OCI-LY1 (cell line): ENCODE results near the gene DDAH1.

Experiments
- H2AFZ ChIP-seq: fragments of 200-600 bp; sonication (generic), shearing (Covaris generic); 2 replicates; pipeline ENCODE4 v1.6.0; 2014; ENCODE audit warnings: antibody characterized with exemption, mild to moderate bottlenecking, low read length
- H3F3A ChIP-seq: fragments of 200-600 bp; sonication (generic), shearing (Covaris generic); 2 replicates; pipeline ENCODE4 v1.6.0; 2014; ENCODE audit warnings: mild to moderate bottlenecking, antibody characterized with exemption, low read length, moderate library complexity; ENCODE audit not compliant: insufficient read depth
- H3K27ac ChIP-seq: fragments of 200-600 bp; sonication (generic); 2 replicates; pipeline ENCODE4 v1.5.1; 2014; ENCODE audit warnings: low read length, mixed run types, mild to moderate bottlenecking, low read depth; ENCODE audit not compliant: poor library complexity, severe bottlenecking
- H3K27me3 ChIP-seq: fragments of 200-600 bp; sonication (generic); 2 replicates; pipeline ENCODE4 v1.6.0; 2014; ENCODE audit warnings: antibody characterized with exemption, mild to moderate bottlenecking, low read length, moderate library complexity; ENCODE audit not compliant: insufficient read depth
- H3K36me3 ChIP-seq: fragments of 200-600 bp; sonication (generic); 2 replicates; pipeline ENCODE4 v1.6.1; 2014; ENCODE audit warnings: mild to moderate bottlenecking, antibody characterized with exemption, low read length, moderate library complexity, mixed read lengths; ENCODE audit not compliant: insufficient read depth
- H3K4me1 ChIP-seq: fragments of 200-600 bp; sonication (generic); 2 replicates; pipeline ENCODE4 v1.5.1; 2014; ENCODE audit warnings: mild to moderate bottlenecking, low read length, moderate library complexity; ENCODE audit not compliant: insufficient read depth, severe bottlenecking
- H3K4me2 ChIP-seq: fragments of 200-600 bp; sonication (generic), shearing (Covaris generic); 2 replicates; pipeline ENCODE4 v1.6.1; 2014; ENCODE audit warnings: low read length
- H3K4me3 ChIP-seq: fragments of 200-600 bp; sonication (generic); 2 replicates; pipeline ENCODE4 v1.5.1; 2014; ENCODE audit warnings: low read length, low read depth, mild to moderate bottlenecking, mixed read lengths; ENCODE audit not compliant: poor library complexity, severe bottlenecking
- H3K79me2 ChIP-seq: fragments of 200-600 bp; shearing (Covaris generic); 2 replicates; pipeline ENCODE4 v1.6.1; 2016; ENCODE audit warnings: mixed run types, low read length, mixed read lengths; ENCODE audit not compliant: insufficient read depth
- H3K9ac ChIP-seq: fragments of 200-600 bp; sonication (generic), shearing (Covaris generic); 2 replicates; pipeline ENCODE4 v1.6.1; 2014; ENCODE audit warnings: mild to moderate bottlenecking, low read length, mixed read lengths
- H3K9me2 ChIP-seq: fragments of 200-600 bp; sonication (generic), shearing (Covaris generic); 2 replicates; pipeline ENCODE4 v1.6.1; 2014; ENCODE audit warnings: low read depth, mild to moderate bottlenecking, low read length, mixed read lengths
- H3K9me3 ChIP-seq: fragments of 200-600 bp; shearing (Covaris generic); 2 replicates; pipeline ENCODE4 v1.6.1; 2014; ENCODE audit warnings: low read length, mixed read lengths
- H4K20me1 ChIP-seq: fragments of 200-600 bp; sonication (generic), shearing (Covaris generic); 2 replicates; pipeline ENCODE4 v1.6.0; 2016; ENCODE audit warnings: mild to moderate bottlenecking, low read length; ENCODE audit not compliant: insufficient read depth
- CTCF ChIP-seq: fragments of 200-600 bp; sonication (generic), shearing (Covaris generic); IDR thresholded peaks from 2 replicates; pipeline ENCODE4 v1.5.1; 2017; ENCODE audit warnings: mild to moderate bottlenecking, antibody characterized with exemption, low read length, moderate library complexity, mixed read lengths
- EZH2 ChIP-seq: fragments of 200-600 bp; sonication (generic), shearing (Covaris generic); IDR thresholded peaks from 2 replicates; pipeline ENCODE4 v1.8.0; 2017; ENCODE audit warnings: borderline replicate concordance, mixed run types, mild to moderate bottlenecking, antibody characterized with exemption, low read length, moderate library complexity, mixed read lengths

DDAH1 gene

GRCh38 chr1:85360730-85361493, 104.0 kb downstream of the DDAH1 start:
- Histone ChIP-seq H3K9me2 (no peaks in the 10 kb centered on the region), H2AFZ (no peak overlapping the region)

GRCh38 chr1:85359874-85360721, 104.9 kb downstream of the DDAH1 start:
- H3K9me3 ChIP-seq: no peaks in the 10 kb centered on the region
- H2AFZ ChIP-seq: no peak overlapping the region
- H3K4me3 ChIP-seq: no peak overlapping the region
- no peaks in the 10 kb centered on the region for H3K4me1 ChIP-seq
- no peaks in the 10 kb centered on the region for H3K36me3 ChIP-seq
- no peak for TF ChIP-seq CTCF
- no peak for TF ChIP-seq EZH2
- no peaks in the 10 kb centered on the region for H3K27me3 ChIP-seq
- H4K20me1 ChIP-seq: no peaks in the 10 kb centered on the region
- no peak overlapping the region for H3K27ac ChIP-seq
- no peak overlapping the region for H3K9ac ChIP-seq
- H3K9me2 ChIP-seq: no peaks in the 10 kb centered on the region
- H3F3A ChIP-seq: no peaks in the 10 kb centered on the region
- no peaks in the 10 kb centered on the region for H3K79me2 ChIP-seq
- no peak overlapping the region for H3K4me2 ChIP-seq

More at GRCh38 chr1:85360730-85361493, 104.0 kb downstream of the DDAH1 start:
- TF ChIP-seq CTCF: no peak
- Histone ChIP-seq H4K20me1 (no peaks in the 10 kb centered on the region), H3K9ac (no peak overlapping the region), H3K36me3 (no peaks in the 10 kb centered on the region), H3F3A (no peaks in the 10 kb centered on the region), H3K27ac (no peak overlapping the region), H3K4me2 (no peak overlapping the region), H3K4me1 (no peaks in the 10 kb centered on the region), H3K79me2 (no peaks in the 10 kb centered on the region), H3K4me3 (no peak overlapping the region), H3K27me3 (no peaks in the 10 kb centered on the region), H3K9me3 (no peaks in the 10 kb centered on the region)

- Histone ChIP-seq H3F3A (no peaks in the 10 kb centered on the region), H3K9me3 (no peaks in the 10 kb centered on the region), H3K4me1 (no peaks in the 10 kb centered on the region), H3K36me3 (no peaks in the 10 kb centered on the region), H3K79me2 (no peaks in the 10 kb centered on the region), H2AFZ (no peak overlapping the region), H3K4me3 (no peak overlapping the region), H3K4me2 (no peak overlapping the region), H3K9ac (no peak overlapping the region), H3K27ac (no peak overlapping the region), H3K27me3 (no peaks in the 10 kb centered on the region), H4K20me1 (no peaks in the 10 kb centered on the region), H3K9me2 (no peaks in the 10 kb centered on the region)
- TF ChIP-seq EZH2 (no peak), CTCF (no peak)
These were observed 106.1 kb downstream of the DDAH1 start for GRCh38 chr1:85358702-85359438.
